HuH-7.5 (cell line): ENCODE measurements around the gene SLC66A3.
A peak's percentile ranks its signal among the peaks of the same experiment; 100 is the strongest.

Source experiments
- DNase-seq: peaks from one replicate; pipeline ENCODE4 v3.0.0; 2011; ENCODE audit warnings: low spot score

SLC66A3 gene

GRCh38 chr2:11155381-11156035, at the start of gene SLC66A3:
SLC66A3 (plus strand) TSS chr2:11155467; CDS start chr2:11155547, 80 bp downstream.
- peak; percentile 90 for DNase-seq

- DNase-seq = no peak
Measured at GRCh38 chr2:11109002-11109401, 46.3 kb upstream of the SLC66A3 start.

GRCh38 chr2:11112870-11113428, 42.3 kb upstream of the SLC66A3 start:
- no peak for DNase-seq

GRCh38 chr2:11117776-11118175, 37.5 kb upstream of the SLC66A3 start:
- no peak for DNase-seq

- no peak for DNase-seq
Measured at GRCh38 chr2:11118761-11119160, 36.5 kb upstream of the SLC66A3 start.

- no peak for DNase-seq
Measured at GRCh38 chr2:11121099-11121822, 34.0 kb upstream of the SLC66A3 start.

- no peak for DNase-seq
Measured at GRCh38 chr2:11121823-11122155, 33.5 kb upstream of the SLC66A3 start.

- no peak for DNase-seq
Measured at GRCh38 chr2:11122380-11122779, 32.9 kb upstream of the SLC66A3 start.

GRCh38 chr2:11123001-11123809, 32.1 kb upstream of the SLC66A3 start:
- DNase-seq = no peak

- peak; percentile 63 for DNase-seq
Measured at GRCh38 chr2:11123856-11124759, 31.2 kb upstream of the SLC66A3 start.

- DNase-seq = no peak
Measured at GRCh38 chr2:11124760-11125068, 30.6 kb upstream of the SLC66A3 start.

GRCh38 chr2:11127761-11128160, 27.5 kb upstream of the SLC66A3 start:
- no peak for DNase-seq

GRCh38 chr2:11128243-11128951, 26.9 kb upstream of the SLC66A3 start:
- DNase-seq = no peak

GRCh38 chr2:11129598-11130449, 25.4 kb upstream of the SLC66A3 start:
- DNase-seq = peak; percentile 64

- no peak for DNase-seq
Measured at GRCh38 chr2:11131166-11131920, 23.9 kb upstream of the SLC66A3 start.

- DNase-seq = no peak
Measured at GRCh38 chr2:11132036-11132671, 23.1 kb upstream of the SLC66A3 start.

- no peak for DNase-seq
Measured at GRCh38 chr2:11133238-11133935, 21.9 kb upstream of the SLC66A3 start.

- no peak for DNase-seq
Measured at GRCh38 chr2:11133936-11134320, 21.3 kb upstream of the SLC66A3 start.
